Caco-2 (cell line): ENCODE results near the gene JUP. TPM values are rescaled to one million over a fixed set of nuclear protein-coding genes. Genes with fewer than 3 reads are reported as not detected.

ENCODE experiments used
- BruUV-seq: library from RNA; stranded (reverse); fragments of 400-500 nt; replicated peaks from 2 replicates; lab custom pipeline; 2021; lab: Mats Ljungman, UMichigan
- CTCF ChIA-PET: fragments of 300-600 bp; sonication (Branson Sonifier 250); formaldehyde crosslinking; loops from one replicate; lab custom pipeline; 2022; ENCODE audit warnings: antibody characterized with exemption; lab: Charles Lee
- POLR2A ChIA-PET: fragments of 300-600 bp; sonication (Branson Sonifier 250); formaldehyde crosslinking; loops from one replicate; lab custom pipeline; 2022; ENCODE audit warnings: antibody characterized with exemption; lab: Charles Lee
- DNase-seq, 2 experiments: peaks; one replicate each; pipeline versions ENCODE4 v3.0.0 to v3.0.0-alpha.2; 2020 to 2022
- H3K27me3 ChIP-seq: replicated peaks from 2 replicates; pipeline ENCODE4 v1.6.0; 2011; ENCODE audit warnings: low read length; ENCODE audit not compliant: control insufficient read depth, insufficient read depth
- H3K36me3 ChIP-seq: 2 replicates; pipeline ENCODE4 v1.5.1; 2011; ENCODE audit warnings: low read length; ENCODE audit not compliant: control insufficient read depth, insufficient read depth
- H3K4me1 ChIP-seq: fragments of 250-450 bp; sonication (Bioruptor Pico); 2 replicates; pipeline ENCODE4 v1.5.1; 2020; ENCODE audit warnings: mild to moderate bottlenecking
- H3K4me3 ChIP-seq: 2 replicates; pipeline ENCODE4 v1.5.1; 2011; ENCODE audit warnings: low read depth, mild to moderate bottlenecking, control low read depth, low read length
- H3K9me3 ChIP-seq: fragments of 250-450 bp; sonication (Bioruptor Pico); 2 replicates; pipeline ENCODE4 v1.5.1; 2020; ENCODE audit warnings: mild to moderate bottlenecking, moderate library complexity
- H3K27ac Mint-ChIP-seq: one replicate; pipeline ENCODE4 v1.8.0; 2022; ENCODE audit warnings: mixed read lengths; ENCODE audit not compliant: unreplicated experiment
- H3K27me3 Mint-ChIP-seq: one replicate; pipeline ENCODE4 v1.8.0; 2022; ENCODE audit warnings: mixed read lengths; ENCODE audit not compliant: insufficient read depth, unreplicated experiment
- H3K36me3 Mint-ChIP-seq: one replicate; pipeline ENCODE4 v1.8.0; 2022; ENCODE audit warnings: mild to moderate bottlenecking, mixed read lengths; ENCODE audit not compliant: insufficient read depth, unreplicated experiment
- H3K4me1 Mint-ChIP-seq: one replicate; pipeline ENCODE4 v1.8.0; 2022; ENCODE audit warnings: low read depth, mixed read lengths; ENCODE audit not compliant: unreplicated experiment
- H3K4me3 Mint-ChIP-seq: one replicate; pipeline ENCODE4 v1.8.0; 2022; ENCODE audit warnings: mild to moderate bottlenecking, moderate library complexity, mixed read lengths; ENCODE audit not compliant: unreplicated experiment
- H3K9me3 Mint-ChIP-seq: one replicate; pipeline ENCODE4 v1.8.0; 2022; ENCODE audit warnings: mixed read lengths; ENCODE audit not compliant: unreplicated experiment
- intact Hi-C: fragments of 100-400 bp; cut with micrococcal nuclease; formaldehyde crosslinking; loops from one replicate; pipeline ENCODE4 v1.10.0; 2022; ENCODE audit not compliant: unreplicated experiment
- total RNA-seq: library from RNA; stranded (reverse); gene quantifications from 2 replicates; pipeline ENCODE4 v1.2.3, GENCODE V29; 2022
- TF ChIP-seq, protein P1 (sequence below), 2 experiments: fragments of 200-600 bp in 1 of 2; IDR thresholded peaks; 1 replicate in 1 of 2; 2 replicates in 1 of 2; pipeline versions ENCODE4 v1.5.1 to v1.8.0; 2011 to 2022; ENCODE audit warnings: antibody characterized with exemption in 1 of 2, control low read depth in 1 of 2, inconsistent platforms in 1 of 2, low read depth in 1 of 2, low read length in 1 of 2, mild to moderate bottlenecking in 1 of 2, moderate library complexity in 1 of 2; ENCODE audit not compliant: insufficient read depth in 1 of 2, severe bottlenecking in 1 of 2, unreplicated experiment in 1 of 2

Gene JUP
- total RNA-seq, 1 experiment from 2014 or later, result 419 TPM

GRCh38 chr17:41773731-41774193 lies 12.7 kb downstream of the JUP start:
- Mint-ChIP-seq H3K9me3 (no peaks in the 10 kb centered on the region), H3K27ac (peak overlapping the region; percentile 92), H3K36me3 (peaks cover 97% of the 10 kb centered on the region), H3K4me3 (peak overlapping the region; percentile 64), H3K4me1 (peaks cover 41% of the 10 kb centered on the region), H3K27me3 (no peaks in the 10 kb centered on the region)
- DNase-seq, result no peak
- TF ChIP-seq, protein P1, sequence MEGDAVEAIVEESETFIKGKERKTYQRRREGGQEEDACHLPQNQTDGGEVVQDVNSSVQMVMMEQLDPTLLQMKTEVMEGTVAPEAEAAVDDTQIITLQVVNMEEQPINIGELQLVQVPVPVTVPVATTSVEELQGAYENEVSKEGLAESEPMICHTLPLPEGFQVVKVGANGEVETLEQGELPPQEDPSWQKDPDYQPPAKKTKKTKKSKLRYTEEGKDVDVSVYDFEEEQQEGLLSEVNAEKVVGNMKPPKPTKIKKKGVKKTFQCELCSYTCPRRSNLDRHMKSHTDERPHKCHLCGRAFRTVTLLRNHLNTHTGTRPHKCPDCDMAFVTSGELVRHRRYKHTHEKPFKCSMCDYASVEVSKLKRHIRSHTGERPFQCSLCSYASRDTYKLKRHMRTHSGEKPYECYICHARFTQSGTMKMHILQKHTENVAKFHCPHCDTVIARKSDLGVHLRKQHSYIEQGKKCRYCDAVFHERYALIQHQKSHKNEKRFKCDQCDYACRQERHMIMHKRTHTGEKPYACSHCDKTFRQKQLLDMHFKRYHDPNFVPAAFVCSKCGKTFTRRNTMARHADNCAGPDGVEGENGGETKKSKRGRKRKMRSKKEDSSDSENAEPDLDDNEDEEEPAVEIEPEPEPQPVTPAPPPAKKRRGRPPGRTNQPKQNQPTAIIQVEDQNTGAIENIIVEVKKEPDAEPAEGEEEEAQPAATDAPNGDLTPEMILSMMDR (IDR thresholded peaks at IDR 0.05; ENCODE audit: insufficient read depth in 1 of 2, low read depth in 1 of 2, low read length in 1 of 2, severe bottlenecking in 1 of 2, unreplicated experiment in 1 of 2), result no peak
- BruUV-seq, result no TSS peak
- Histone ChIP-seq H3K4me1 (peaks cover 74% of the 10 kb centered on the region), H3K27me3 (no peaks in the 10 kb centered on the region), H3K9me3 (no peaks in the 10 kb centered on the region), H3K4me3 (no peak overlapping the region), H3K36me3 (peaks cover 17% of the 10 kb centered on the region)
- POLR2A ChIA-PET, result interaction anchor here (0.6 to 3.0 kb wide), 5 partner anchors 8 to 39 kb away, joined by 3 to 24 read pairs (median 4); partner anchors contain the start of genes FKBP10, JUP and P3H4
- CTCF ChIA-PET, result interaction anchor here (0.8 to 1.6 kb wide), 6 partner anchors 11 to 38 kb away, joined by 3 to 12 read pairs (median 4); partner anchors contain the start of genes JUP and P3H4
- intact Hi-C loops, result no loop called here

DNA sequence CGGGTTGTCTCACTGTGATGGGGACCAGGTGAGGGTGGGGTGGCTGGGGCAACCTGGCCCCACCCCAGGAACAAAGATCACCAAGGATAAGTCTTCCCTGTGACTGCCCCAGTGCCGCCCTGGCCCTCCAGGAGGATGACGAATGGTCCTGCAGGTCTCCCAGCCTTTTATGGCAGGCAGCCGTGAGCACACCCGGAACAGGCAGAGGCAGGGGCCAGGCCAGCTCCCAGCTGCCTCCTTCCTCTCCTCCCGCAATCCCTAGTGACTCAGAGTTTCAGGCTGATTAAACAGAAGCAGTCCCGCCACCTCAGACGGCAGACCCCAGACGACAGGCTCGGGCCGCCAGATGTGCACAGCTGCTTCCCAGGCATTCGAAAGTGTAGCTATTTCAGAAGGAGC lies 13.3 kb downstream of the JUP start:
- H3K4me1 Mint-ChIP-seq, result peaks cover 41% of the 10 kb centered on the region
- H3K4me1 ChIP-seq, result peaks cover 68% of the 10 kb centered on the region
- H3K4me3 Mint-ChIP-seq, result peak overlapping the region; percentile 64

DNA sequence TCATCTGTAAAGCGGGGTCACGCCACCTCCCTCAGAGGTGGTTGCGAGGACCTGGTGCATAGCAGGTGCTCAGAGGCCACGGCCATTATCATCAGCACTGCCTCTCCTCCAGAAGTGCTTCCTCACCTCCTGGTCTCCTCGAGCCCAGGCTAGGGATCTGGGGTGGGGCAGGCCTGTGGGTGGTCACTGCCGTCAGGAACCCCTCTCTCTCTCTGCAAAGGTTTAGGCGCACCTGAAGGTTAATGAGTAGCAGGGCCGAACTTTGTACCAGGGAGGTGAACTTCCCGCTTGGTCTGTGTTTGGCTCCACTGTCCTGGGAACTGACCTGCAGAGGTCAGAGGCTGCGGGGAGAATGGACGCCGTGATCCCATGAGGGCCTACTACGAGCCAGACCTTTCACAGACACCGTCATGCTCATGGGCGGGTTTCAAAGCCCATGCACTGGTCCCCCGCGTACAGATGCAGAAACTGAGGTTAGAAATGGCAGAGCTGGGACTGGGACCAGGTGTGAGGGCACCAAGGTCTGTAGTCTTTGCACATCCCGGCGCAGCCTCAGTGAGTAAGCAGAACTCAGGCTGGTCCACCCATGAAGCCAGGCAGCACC lies 13.8 kb downstream of the JUP start:
- no peaks in the 10 kb centered on the region for H3K9me3 ChIP-seq
- peaks cover 63% of the 10 kb centered on the region for H3K4me1 ChIP-seq
- TF ChIP-seq, protein P1 (IDR thresholded peaks at IDR 0.05; ENCODE audit: insufficient read depth in 1 of 2, low read depth in 1 of 2, low read length in 1 of 2, severe bottlenecking in 1 of 2, unreplicated experiment in 1 of 2), result no peak
- H3K4me1 Mint-ChIP-seq, result peaks cover 41% of the 10 kb centered on the region
- ChIA-PET POLR2A (interaction anchor here (1.4 to 3.0 kb wide), 2 partner anchors 13 to 39 kb away, joined by 3 to 24 read pairs; partner anchors contain the start of genes JUP and P3H4), CTCF (interaction anchor here (0.6 to 1.4 kb wide), 5 partner anchors 7 to 28 kb away, joined by 4 to 12 read pairs (median 5); partner anchors contain the start of gene JUP)
- H3K27ac Mint-ChIP-seq, result peak overlapping the region; percentile 92
- H3K9me3 Mint-ChIP-seq, result no peaks in the 10 kb centered on the region
- peaks cover 97% of the 10 kb centered on the region for H3K36me3 Mint-ChIP-seq
- intact Hi-C loops, result loop anchor here (1.0 kb wide), 5 partner anchors 15 to 40 kb away; no protein-coding TSS in a partner anchor
- no peaks in the 10 kb centered on the region for H3K27me3 Mint-ChIP-seq
- no peaks in the 10 kb centered on the region for H3K27me3 ChIP-seq
- H3K36me3 ChIP-seq, result peaks cover 21% of the 10 kb centered on the region
- H3K4me3 ChIP-seq, result peak overlapping the region; percentile 20
- peak; percentile 62 to 77 for DNase-seq
- H3K4me3 Mint-ChIP-seq, result peak overlapping the region; percentile 64
- no TSS peak for BruUV-seq

More for the DNA sequence above, 13.3 kb downstream of the JUP start:
- peak; percentile 81 to 92 for DNase-seq
- BruUV-seq, result no TSS peak
- Histone ChIP-seq H3K36me3 (peaks cover 19% of the 10 kb centered on the region), H3K4me3 (peak overlapping the region; percentile 20; the same call in 1 of the 2 replicates), H3K9me3 (no peaks in the 10 kb centered on the region), H3K27me3 (no peaks in the 10 kb centered on the region)
- Mint-ChIP-seq H3K36me3 (peaks cover 97% of the 10 kb centered on the region), H3K27me3 (no peaks in the 10 kb centered on the region), H3K27ac (peak overlapping the region; percentile 92), H3K9me3 (no peaks in the 10 kb centered on the region)
- CTCF ChIA-PET, result interaction anchor here (0.6 to 1.4 kb wide), 6 partner anchors 8 to 28 kb away, joined by 3 to 12 read pairs (median 5); partner anchors contain the start of gene JUP
- TF ChIP-seq, protein P1 (IDR thresholded peaks at IDR 0.05; ENCODE audit: insufficient read depth in 1 of 2, low read depth in 1 of 2, low read length in 1 of 2, severe bottlenecking in 1 of 2, unreplicated experiment in 1 of 2), result no peak
- intact Hi-C loops, result no loop called here
- POLR2A ChIA-PET, result interaction anchor here (0.6 to 3.0 kb wide), 5 partner anchors 9 to 39 kb away, joined by 3 to 24 read pairs (median 4); partner anchors contain the start of genes FKBP10, JUP and P3H4
